ENCODE results near the gene PDXDC1. TPM values are rescaled to one million over a fixed set of nuclear protein-coding genes. Genes with fewer than 3 reads are reported as not detected.
A peak's percentile ranks its signal among the peaks of the same experiment; 100 is the strongest.
"Not testable (repeated sequence)": the region's sequence is repeated elsewhere in the genome, so short reads cannot be mapped to it uniquely, and the experiment has no call there.

The PDXDC1 gene
- total and polyA plus RNA-seq, 2 donors: 29.4 to 30.9 TPM

DNA sequence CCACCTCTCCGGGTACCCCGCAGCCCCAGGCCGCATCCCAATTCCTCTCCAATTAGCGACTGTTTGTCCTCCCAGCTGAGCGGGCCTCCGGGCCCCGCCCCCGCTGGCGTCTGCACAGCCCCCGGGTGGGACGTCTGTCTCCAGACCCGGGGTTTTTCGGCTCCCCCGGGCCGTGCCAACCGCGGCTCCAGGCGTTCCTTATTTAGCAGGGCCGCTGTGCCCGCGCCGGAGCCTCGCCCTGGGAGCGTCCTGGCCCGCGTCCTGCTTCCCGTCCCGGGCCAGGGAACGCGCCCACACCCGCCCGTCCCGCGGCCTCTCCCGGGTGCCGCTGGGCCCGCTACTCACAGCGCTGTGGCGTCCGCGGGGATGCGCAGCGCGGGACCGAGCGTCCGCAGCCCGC lies 179.2 kb downstream of the PDXDC1 start:
- H3K27ac ChIP-seq (ENCODE audit: low read depth in 1 of 2, low read length in 1 of 2); H3K9me3 ChIP-seq (ENCODE audit: control insufficient read depth in 2 of 2, insufficient read depth in 1 of 2, low read length in 1 of 2); H3K36me3 ChIP-seq (ENCODE audit: control insufficient read depth in 2 of 2, insufficient read depth in 2 of 2, low read length in 1 of 2); H3K27me3 ChIP-seq (ENCODE audit: control insufficient read depth in 2 of 2, insufficient read depth in 1 of 2, low read length in 1 of 2); H3K4me1 ChIP-seq (ENCODE audit: control insufficient read depth in 2 of 2, insufficient read depth in 2 of 2, low read length in 2 of 2): not testable (repeated sequence)
- WGBS: under 1% methylated on average over 28 of the region's 48 CpGs
- DNase-seq (ENCODE audit: low read depth in 6 of 9, low spot score in 9 of 9): peak in 1 of 9 donors; percentile 25
- peak overlapping the region; percentile 41 to 47 for H3K4me3 ChIP-seq (ENCODE audit: low read length in 2 of 2)

DNA sequence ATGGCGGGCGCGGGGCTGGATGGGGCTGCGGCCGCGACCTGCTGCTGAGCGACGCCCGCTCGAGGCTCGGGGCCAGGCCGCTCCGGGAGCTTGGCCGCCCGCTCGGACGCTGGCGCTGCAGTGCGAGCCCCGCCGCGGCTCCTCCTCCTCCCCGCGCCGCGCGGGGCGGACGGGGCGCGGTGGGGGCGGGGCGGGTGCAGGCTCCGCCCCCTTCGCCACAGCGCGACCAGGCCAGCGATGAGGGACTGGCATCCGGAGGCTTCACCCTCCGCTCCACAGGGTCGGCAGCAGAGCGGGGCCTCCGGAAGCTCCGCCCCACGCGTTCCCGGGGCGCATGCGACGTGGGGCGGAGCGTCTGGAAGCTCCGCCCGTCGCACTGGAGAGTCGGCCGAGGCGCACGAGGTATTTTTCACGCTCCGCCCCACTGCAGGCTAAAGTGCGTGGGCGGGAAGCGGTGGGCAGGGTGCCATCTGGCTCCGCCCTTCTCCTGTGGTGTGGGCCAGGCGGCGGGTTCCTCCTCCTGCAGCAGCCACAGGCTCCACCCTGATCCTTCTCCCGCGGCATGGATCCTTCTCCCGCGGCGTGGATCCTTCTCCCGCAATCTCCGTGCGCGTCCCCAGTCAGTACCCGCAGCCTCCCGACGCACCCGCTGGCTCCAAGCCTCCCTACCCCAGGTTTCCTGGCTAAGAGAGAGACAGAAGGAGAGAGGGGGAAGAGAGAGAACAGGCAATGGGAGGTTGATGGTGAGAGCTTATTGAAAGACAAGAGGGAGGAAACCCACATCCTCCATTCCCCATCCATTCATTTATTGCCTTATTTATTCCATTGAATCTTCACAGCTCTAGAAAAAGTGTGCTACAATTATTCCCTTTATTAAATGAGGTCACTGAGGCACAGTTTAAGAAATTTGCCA lies 180.1 kb downstream of the PDXDC1 start:
- H3K4me3 ChIP-seq (ENCODE audit: low read length in 2 of 2): peak overlapping the region; percentile 16 to 47
- peak; percentile 57 to 94 (median 78) for DNase-seq (ENCODE audit: low read depth in 6 of 9, low spot score in 9 of 9)
- not testable (repeated sequence) for H3K36me3 ChIP-seq (ENCODE audit: control insufficient read depth in 2 of 2, insufficient read depth in 2 of 2, low read length in 1 of 2); H3K27ac ChIP-seq (ENCODE audit: low read depth in 1 of 2, low read length in 1 of 2); H3K9me3 ChIP-seq (ENCODE audit: control insufficient read depth in 2 of 2, insufficient read depth in 1 of 2, low read length in 1 of 2); H3K27me3 ChIP-seq (ENCODE audit: control insufficient read depth in 2 of 2, insufficient read depth in 1 of 2, low read length in 1 of 2); H3K4me1 ChIP-seq (ENCODE audit: control insufficient read depth in 2 of 2, insufficient read depth in 2 of 2, low read length in 2 of 2)
- WGBS: under 1% methylated on average over 80 of the region's 80 CpGs

DNA sequence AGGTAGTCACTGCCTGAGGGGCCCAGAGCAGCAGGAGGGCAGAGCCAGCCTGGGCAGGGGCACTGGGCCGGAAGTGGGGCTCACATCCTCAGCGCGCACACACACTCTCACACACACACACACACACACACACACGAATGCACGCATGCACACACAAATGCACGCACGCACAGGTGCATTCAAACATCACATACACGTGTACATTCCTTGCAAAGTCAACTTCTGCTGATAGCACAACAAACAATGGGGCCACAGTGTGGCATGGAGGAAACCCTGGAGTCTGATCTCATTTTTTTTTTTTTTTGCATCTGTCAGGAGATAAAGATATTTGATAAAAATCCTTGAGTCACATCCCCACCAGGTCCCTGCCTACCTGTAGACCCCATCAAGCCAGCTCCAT lies 182.8 kb downstream of the PDXDC1 start:
- H3K9me3 ChIP-seq (ENCODE audit: control insufficient read depth in 2 of 2, insufficient read depth in 1 of 2, low read length in 1 of 2); DNase-seq (ENCODE audit: low read depth in 6 of 9, low spot score in 9 of 9); H3K27me3 ChIP-seq (ENCODE audit: control insufficient read depth in 2 of 2, insufficient read depth in 1 of 2, low read length in 1 of 2); H3K4me1 ChIP-seq (ENCODE audit: control insufficient read depth in 2 of 2, insufficient read depth in 2 of 2, low read length in 2 of 2); H3K27ac ChIP-seq (ENCODE audit: low read depth in 1 of 2, low read length in 1 of 2); H3K36me3 ChIP-seq (ENCODE audit: control insufficient read depth in 2 of 2, insufficient read depth in 2 of 2, low read length in 1 of 2); H3K4me3 ChIP-seq (ENCODE audit: low read length in 2 of 2): not testable (repeated sequence)
- WGBS: 97% methylated on average over 8 of the region's 8 CpGs

DNA sequence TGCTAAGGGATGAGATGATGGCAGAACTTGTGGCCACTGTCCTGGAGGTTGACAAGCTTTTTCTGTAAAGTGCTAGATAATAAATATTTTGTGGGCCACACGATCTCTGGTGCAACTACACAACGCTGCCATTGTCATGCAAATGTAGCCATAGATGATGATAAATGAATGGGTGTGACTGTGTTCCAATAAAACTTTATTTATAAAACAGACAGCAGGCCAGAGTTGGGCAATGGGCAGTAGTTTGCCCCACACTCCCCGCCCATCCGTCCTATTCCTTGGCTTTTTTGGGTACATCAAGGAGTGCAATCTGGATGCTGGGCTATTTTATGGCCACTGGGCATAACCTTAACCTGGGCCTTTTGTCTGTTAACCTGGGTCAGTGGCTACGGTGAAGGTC lies 184.8 kb downstream of the PDXDC1 start:
- 93% methylated on average over 5 of the region's 5 CpGs for WGBS
- DNase-seq (ENCODE audit: low read depth in 6 of 9, low spot score in 9 of 9); H3K9me3 ChIP-seq (ENCODE audit: control insufficient read depth in 2 of 2, insufficient read depth in 1 of 2, low read length in 1 of 2); H3K4me3 ChIP-seq (ENCODE audit: low read length in 2 of 2); H3K4me1 ChIP-seq (ENCODE audit: control insufficient read depth in 2 of 2, insufficient read depth in 2 of 2, low read length in 2 of 2); H3K27me3 ChIP-seq (ENCODE audit: control insufficient read depth in 2 of 2, insufficient read depth in 1 of 2, low read length in 1 of 2); H3K36me3 ChIP-seq (ENCODE audit: control insufficient read depth in 2 of 2, insufficient read depth in 2 of 2, low read length in 1 of 2); H3K27ac ChIP-seq (ENCODE audit: low read depth in 1 of 2, low read length in 1 of 2): not testable (repeated sequence)

DNA sequence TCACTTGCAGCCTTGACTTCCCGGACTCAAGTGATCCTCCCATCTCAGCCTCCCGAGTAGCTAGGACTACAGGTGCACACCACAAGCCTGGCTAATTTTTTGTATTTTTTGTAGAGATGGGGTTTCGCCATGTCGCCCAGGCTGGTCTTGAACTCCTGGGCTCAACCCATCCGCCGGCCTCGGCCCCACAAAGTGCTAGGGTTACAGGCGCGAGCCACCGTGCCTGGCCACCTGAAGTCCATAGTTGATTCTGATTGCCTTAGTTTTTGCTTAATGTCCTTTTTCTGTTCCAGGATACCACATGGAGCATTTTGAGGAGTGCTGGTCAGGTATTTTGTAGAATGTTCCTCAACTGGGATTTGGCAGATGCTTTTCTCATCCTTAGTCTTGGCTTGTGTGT lies 185.7 kb downstream of the PDXDC1 start:
- over 99% methylated on average over 8 of the region's 10 CpGs for WGBS
- H3K4me3 ChIP-seq (ENCODE audit: low read length in 2 of 2); H3K27me3 ChIP-seq (ENCODE audit: control insufficient read depth in 2 of 2, insufficient read depth in 1 of 2, low read length in 1 of 2); H3K4me1 ChIP-seq (ENCODE audit: control insufficient read depth in 2 of 2, insufficient read depth in 2 of 2, low read length in 2 of 2); DNase-seq (ENCODE audit: low read depth in 6 of 9, low spot score in 9 of 9); H3K9me3 ChIP-seq (ENCODE audit: control insufficient read depth in 2 of 2, insufficient read depth in 1 of 2, low read length in 1 of 2); H3K27ac ChIP-seq (ENCODE audit: low read depth in 1 of 2, low read length in 1 of 2); H3K36me3 ChIP-seq (ENCODE audit: control insufficient read depth in 2 of 2, insufficient read depth in 2 of 2, low read length in 1 of 2): not testable (repeated sequence)

DNA sequence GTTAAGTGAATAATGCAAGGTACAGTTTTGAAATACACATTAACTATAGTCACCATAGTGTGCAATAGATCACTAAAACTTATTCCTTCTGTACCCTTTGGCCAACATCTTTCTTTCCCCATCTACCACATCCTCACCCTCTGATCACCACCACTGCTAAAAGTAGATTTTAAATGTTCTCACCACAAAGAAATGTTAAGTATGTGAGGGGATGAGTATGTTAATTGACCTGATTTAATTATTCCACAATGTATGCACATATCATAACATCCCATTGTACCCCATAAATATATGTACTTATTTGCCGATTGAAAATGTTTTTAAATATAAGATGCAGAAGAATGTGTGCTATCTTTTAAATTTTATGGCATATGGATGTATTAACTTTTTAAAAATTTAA lies 188.2 kb downstream of the PDXDC1 start:
- H3K4me3 ChIP-seq (ENCODE audit: low read length in 2 of 2); DNase-seq (ENCODE audit: low read depth in 6 of 9, low spot score in 9 of 9); H3K9me3 ChIP-seq (ENCODE audit: control insufficient read depth in 2 of 2, insufficient read depth in 1 of 2, low read length in 1 of 2); H3K36me3 ChIP-seq (ENCODE audit: control insufficient read depth in 2 of 2, insufficient read depth in 2 of 2, low read length in 1 of 2); H3K27me3 ChIP-seq (ENCODE audit: control insufficient read depth in 2 of 2, insufficient read depth in 1 of 2, low read length in 1 of 2); H3K27ac ChIP-seq (ENCODE audit: low read depth in 1 of 2, low read length in 1 of 2); H3K4me1 ChIP-seq (ENCODE audit: control insufficient read depth in 2 of 2, insufficient read depth in 2 of 2, low read length in 2 of 2): not testable (repeated sequence)
- WGBS: 98% methylated on average over 1 of the region's 1 CpG

DNA sequence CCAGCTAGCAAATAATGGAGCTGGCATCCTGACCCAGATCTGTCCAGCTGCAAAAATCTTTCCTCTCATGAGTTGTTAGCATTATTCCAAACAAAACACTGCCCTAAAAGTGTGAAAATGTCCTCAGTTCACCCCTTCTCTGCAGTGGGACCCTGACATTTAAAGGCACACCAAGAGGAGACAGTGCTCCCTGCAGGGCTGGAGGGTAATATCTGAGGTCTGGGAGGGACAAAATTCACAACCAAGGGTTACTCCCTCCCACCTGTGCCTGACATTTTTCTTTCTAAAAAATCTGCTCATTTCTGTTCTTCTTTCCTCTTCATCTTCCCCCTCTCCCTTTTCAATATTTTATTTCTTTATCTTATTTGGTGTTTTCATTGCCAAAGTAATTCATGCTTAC lies 191.4 kb downstream of the PDXDC1 start:
- H3K27ac ChIP-seq (ENCODE audit: low read depth in 1 of 2, low read length in 1 of 2); H3K4me1 ChIP-seq (ENCODE audit: control insufficient read depth in 2 of 2, insufficient read depth in 2 of 2, low read length in 2 of 2); H3K9me3 ChIP-seq (ENCODE audit: control insufficient read depth in 2 of 2, insufficient read depth in 1 of 2, low read length in 1 of 2); H3K4me3 ChIP-seq (ENCODE audit: low read length in 2 of 2); H3K36me3 ChIP-seq (ENCODE audit: control insufficient read depth in 2 of 2, insufficient read depth in 2 of 2, low read length in 1 of 2); H3K27me3 ChIP-seq (ENCODE audit: control insufficient read depth in 2 of 2, insufficient read depth in 1 of 2, low read length in 1 of 2); DNase-seq (ENCODE audit: low read depth in 6 of 9, low spot score in 9 of 9): not testable (repeated sequence)

DNA sequence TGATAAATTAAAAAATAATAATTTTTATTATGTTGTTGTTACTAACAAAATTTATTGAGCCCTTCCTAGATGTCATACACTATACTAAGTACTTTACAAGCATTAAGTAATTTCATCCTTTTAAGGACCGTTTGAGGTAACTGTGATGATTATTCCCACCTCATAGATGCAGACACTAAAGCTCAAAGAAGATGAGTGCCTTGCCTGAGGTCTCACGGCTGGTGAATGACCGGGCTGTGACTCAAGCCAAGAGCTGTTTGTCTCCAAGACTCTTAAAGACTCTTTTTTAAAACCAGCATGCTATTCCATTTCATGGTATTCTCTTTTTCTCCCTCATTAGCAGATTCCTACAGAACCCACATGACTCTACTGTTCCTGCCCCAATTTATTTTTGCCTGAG lies 193.5 kb downstream of the PDXDC1 start:
- H3K4me3 ChIP-seq (ENCODE audit: low read length in 2 of 2); H3K27me3 ChIP-seq (ENCODE audit: control insufficient read depth in 2 of 2, insufficient read depth in 1 of 2, low read length in 1 of 2); H3K27ac ChIP-seq (ENCODE audit: low read depth in 1 of 2, low read length in 1 of 2); H3K9me3 ChIP-seq (ENCODE audit: control insufficient read depth in 2 of 2, insufficient read depth in 1 of 2, low read length in 1 of 2); H3K4me1 ChIP-seq (ENCODE audit: control insufficient read depth in 2 of 2, insufficient read depth in 2 of 2, low read length in 2 of 2); H3K36me3 ChIP-seq (ENCODE audit: control insufficient read depth in 2 of 2, insufficient read depth in 2 of 2, low read length in 1 of 2); DNase-seq (ENCODE audit: low read depth in 6 of 9, low spot score in 9 of 9): not testable (repeated sequence)
- WGBS: 80% methylated on average over 3 of the region's 3 CpGs

DNA sequence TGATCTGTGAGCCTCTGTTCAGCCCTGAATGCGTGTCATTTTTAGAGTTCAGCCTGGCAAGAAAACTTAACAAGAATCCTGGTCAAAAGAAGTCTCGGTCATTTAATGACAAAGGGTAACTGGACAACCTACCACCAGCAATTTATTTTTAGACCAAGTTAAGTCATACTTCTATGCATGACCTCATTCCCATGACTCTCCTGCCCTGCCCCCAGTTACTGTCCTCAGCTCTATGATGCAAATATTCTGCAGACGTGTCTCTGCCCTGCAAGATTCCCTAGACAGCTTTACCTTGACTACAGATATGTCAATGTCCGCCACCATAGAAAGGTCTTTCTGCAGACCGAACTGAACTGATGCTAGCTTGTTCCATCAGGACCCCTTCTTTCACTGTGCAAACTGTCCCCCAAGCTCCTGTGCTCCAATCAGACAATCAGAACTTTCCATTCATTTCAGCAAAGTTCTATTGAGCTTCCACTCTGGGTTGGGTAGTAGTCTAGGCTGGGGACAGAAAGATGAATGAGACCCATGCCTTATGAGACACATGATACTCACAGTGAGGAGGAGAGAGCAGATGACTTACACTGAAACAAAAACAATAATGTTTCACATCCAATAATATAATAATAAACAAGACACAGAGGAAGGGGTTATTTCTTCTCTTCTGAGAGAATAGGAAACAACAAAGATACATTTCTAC lies 194.3 kb downstream of the PDXDC1 start:
- H3K36me3 ChIP-seq (ENCODE audit: control insufficient read depth in 2 of 2, insufficient read depth in 2 of 2, low read length in 1 of 2); H3K9me3 ChIP-seq (ENCODE audit: control insufficient read depth in 2 of 2, insufficient read depth in 1 of 2, low read length in 1 of 2); DNase-seq (ENCODE audit: low read depth in 6 of 9, low spot score in 9 of 9); H3K4me3 ChIP-seq (ENCODE audit: low read length in 2 of 2); H3K27ac ChIP-seq (ENCODE audit: low read depth in 1 of 2, low read length in 1 of 2); H3K4me1 ChIP-seq (ENCODE audit: control insufficient read depth in 2 of 2, insufficient read depth in 2 of 2, low read length in 2 of 2); H3K27me3 ChIP-seq (ENCODE audit: control insufficient read depth in 2 of 2, insufficient read depth in 1 of 2, low read length in 1 of 2): not testable (repeated sequence)
- WGBS: 91% methylated on average over 5 of the region's 5 CpGs

All from thymus (tissue), 11 donors.